ENCODE measurements around the gene MIPEP.

MIPEP gene

GRCh38 chr13:23847497-23847896 lies 41.7 kb downstream of the MIPEP start:
- Histone ChIP-seq H3K4me3 (ENCODE audit: low read depth in 1 of 2, low read length in 1 of 2) (no peak overlapping the region), H3K27ac (no peak overlapping the region), H3K36me3 (no peaks in the 10 kb centered on the region), H3K9me3 (no peaks in the 10 kb centered on the region), H3K27me3 (no peaks in the 10 kb centered on the region), H3K4me1 (ENCODE audit: control insufficient read depth in 1 of 2, insufficient read depth in 1 of 2, low read depth in 1 of 2, low read length in 1 of 2) (no peaks in the 10 kb centered on the region)
- TF ChIP-seq, protein P1, sequence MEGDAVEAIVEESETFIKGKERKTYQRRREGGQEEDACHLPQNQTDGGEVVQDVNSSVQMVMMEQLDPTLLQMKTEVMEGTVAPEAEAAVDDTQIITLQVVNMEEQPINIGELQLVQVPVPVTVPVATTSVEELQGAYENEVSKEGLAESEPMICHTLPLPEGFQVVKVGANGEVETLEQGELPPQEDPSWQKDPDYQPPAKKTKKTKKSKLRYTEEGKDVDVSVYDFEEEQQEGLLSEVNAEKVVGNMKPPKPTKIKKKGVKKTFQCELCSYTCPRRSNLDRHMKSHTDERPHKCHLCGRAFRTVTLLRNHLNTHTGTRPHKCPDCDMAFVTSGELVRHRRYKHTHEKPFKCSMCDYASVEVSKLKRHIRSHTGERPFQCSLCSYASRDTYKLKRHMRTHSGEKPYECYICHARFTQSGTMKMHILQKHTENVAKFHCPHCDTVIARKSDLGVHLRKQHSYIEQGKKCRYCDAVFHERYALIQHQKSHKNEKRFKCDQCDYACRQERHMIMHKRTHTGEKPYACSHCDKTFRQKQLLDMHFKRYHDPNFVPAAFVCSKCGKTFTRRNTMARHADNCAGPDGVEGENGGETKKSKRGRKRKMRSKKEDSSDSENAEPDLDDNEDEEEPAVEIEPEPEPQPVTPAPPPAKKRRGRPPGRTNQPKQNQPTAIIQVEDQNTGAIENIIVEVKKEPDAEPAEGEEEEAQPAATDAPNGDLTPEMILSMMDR (IDR thresholded peaks at IDR 0.05) = no peak

- TF ChIP-seq, protein P1 (IDR thresholded peaks at IDR 0.05) = no peak
- H3K27ac ChIP-seq = no peak overlapping the region
- no peaks in the 10 kb centered on the region for H3K36me3 ChIP-seq
Observed at GRCh38 chr13:23845105-23845725, 44.0 kb downstream of the MIPEP start.

GRCh38 chr13:23844132-23844531 lies 45.1 kb downstream of the MIPEP start:
- no peak overlapping the region for H3K4me3 ChIP-seq (ENCODE audit: low read depth in 1 of 2, low read length in 1 of 2)
- no peaks in the 10 kb centered on the region for H3K36me3 ChIP-seq
- no peaks in the 10 kb centered on the region for H3K4me1 ChIP-seq (ENCODE audit: control insufficient read depth in 1 of 2, insufficient read depth in 1 of 2, low read depth in 1 of 2, low read length in 1 of 2)
- TF ChIP-seq, protein P1 (IDR thresholded peaks at IDR 0.05) = no peak
- no peak overlapping the region for H3K27ac ChIP-seq
- H3K27me3 ChIP-seq = no peaks in the 10 kb centered on the region
- H3K9me3 ChIP-seq = no peaks in the 10 kb centered on the region

More at GRCh38 chr13:23845105-23845725, 44.0 kb downstream of the MIPEP start:
- Histone ChIP-seq H3K27me3 (no peaks in the 10 kb centered on the region), H3K4me3 (ENCODE audit: low read depth in 1 of 2, low read length in 1 of 2) (no peak overlapping the region), H3K9me3 (no peaks in the 10 kb centered on the region), H3K4me1 (ENCODE audit: control insufficient read depth in 1 of 2, insufficient read depth in 1 of 2, low read depth in 1 of 2, low read length in 1 of 2) (no peaks in the 10 kb centered on the region)

DNA sequence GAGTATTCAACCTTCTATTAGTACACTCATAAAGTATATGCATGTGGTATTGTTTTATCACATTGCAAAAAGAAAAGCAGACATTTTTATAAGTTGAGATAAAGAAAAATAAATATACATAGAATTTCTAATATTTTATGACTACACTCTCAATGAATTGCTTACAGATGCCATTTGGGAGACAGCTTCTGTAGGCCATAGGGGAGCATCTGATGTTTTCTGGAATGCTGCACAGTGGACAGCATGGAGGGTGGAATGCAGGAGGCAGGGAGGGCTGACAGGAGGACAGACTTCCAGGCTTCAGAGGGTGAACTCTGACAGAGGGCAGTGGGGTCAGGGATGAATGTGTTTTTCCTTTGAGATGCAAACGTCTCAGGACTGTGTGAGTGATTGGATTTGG lies 45.8 kb downstream of the MIPEP start:
- Histone ChIP-seq H3K27ac (no peak overlapping the region), H3K4me1 (ENCODE audit: control insufficient read depth in 1 of 2, insufficient read depth in 1 of 2, low read depth in 1 of 2, low read length in 1 of 2) (no peaks in the 10 kb centered on the region), H3K27me3 (no peaks in the 10 kb centered on the region), H3K4me3 (ENCODE audit: low read depth in 1 of 2, low read length in 1 of 2) (no peak overlapping the region), H3K36me3 (no peaks in the 10 kb centered on the region), H3K9me3 (no peaks in the 10 kb centered on the region)
- TF ChIP-seq, protein P1 (IDR thresholded peaks at IDR 0.05) = no peak

- H3K36me3 ChIP-seq = no peaks in the 10 kb centered on the region
- no peak overlapping the region for H3K4me3 ChIP-seq (ENCODE audit: low read depth in 1 of 2, low read length in 1 of 2)
- no peaks in the 10 kb centered on the region for H3K9me3 ChIP-seq
- TF ChIP-seq, protein P1 (IDR thresholded peaks at IDR 0.05) = no peak
- H3K27ac ChIP-seq = no peak overlapping the region
- H3K27me3 ChIP-seq = no peaks in the 10 kb centered on the region
- H3K4me1 ChIP-seq (ENCODE audit: control insufficient read depth in 1 of 2, insufficient read depth in 1 of 2, low read depth in 1 of 2, low read length in 1 of 2) = no peaks in the 10 kb centered on the region
Observed at GRCh38 chr13:23842406-23842805, 46.8 kb downstream of the MIPEP start.
